GM12872 (cell line): ENCODE measurements around the gene TBC1D7.
A peak's percentile ranks its signal among the peaks of the same experiment; 100 is the strongest.

Experiments used
- CTCF ChIP-seq: IDR thresholded peaks from 3 replicates; pipeline ENCODE4 v1.5.1; 2011; ENCODE audit warnings: low read depth, mild to moderate bottlenecking, low read length, moderate library complexity; ENCODE audit not compliant: insufficient read depth

TBC1D7 gene

GRCh38 chr6:13331516-13332348 is 3.4 kb upstream of the TBC1D7 start:
- TF ChIP-seq CTCF, result peak; percentile 55

DNA sequence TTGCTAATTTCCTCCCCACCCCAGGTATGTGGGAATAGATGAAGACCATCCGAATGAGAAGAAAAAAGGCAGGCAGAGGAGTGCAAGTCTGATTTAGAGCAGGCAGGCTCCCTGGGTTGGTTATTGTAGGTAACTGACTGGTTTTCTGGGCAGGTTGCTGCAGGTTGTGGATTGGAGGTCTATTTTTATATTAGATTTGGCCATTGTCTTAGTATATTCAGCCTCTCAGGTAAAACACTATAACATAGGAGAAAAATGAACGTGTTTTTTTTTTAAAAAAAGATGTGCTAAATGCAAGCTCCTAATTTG is 492 bp upstream of the TBC1D7 start:
- TF ChIP-seq CTCF, result no peak

DNA sequence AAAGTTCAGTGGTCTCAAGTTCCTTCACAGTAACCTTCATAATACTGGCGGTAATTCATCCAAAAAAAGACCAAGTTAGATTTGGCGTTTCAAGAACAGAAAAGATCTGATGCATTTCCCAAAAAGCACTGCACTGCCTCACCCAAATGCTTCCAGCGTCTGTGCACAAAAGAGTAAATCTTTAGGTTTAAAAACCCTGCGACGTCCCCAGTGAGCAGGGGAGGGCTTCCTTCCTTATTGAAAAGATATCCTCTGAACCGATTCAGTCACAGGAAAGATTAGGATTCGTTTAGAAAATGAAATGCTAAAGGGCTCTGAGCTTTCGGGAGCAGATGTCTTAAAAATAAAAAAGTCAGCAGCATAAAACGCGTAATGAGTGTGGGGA is 654 bp downstream of the TBC1D7 start:
- no peak for TF ChIP-seq CTCF

DNA sequence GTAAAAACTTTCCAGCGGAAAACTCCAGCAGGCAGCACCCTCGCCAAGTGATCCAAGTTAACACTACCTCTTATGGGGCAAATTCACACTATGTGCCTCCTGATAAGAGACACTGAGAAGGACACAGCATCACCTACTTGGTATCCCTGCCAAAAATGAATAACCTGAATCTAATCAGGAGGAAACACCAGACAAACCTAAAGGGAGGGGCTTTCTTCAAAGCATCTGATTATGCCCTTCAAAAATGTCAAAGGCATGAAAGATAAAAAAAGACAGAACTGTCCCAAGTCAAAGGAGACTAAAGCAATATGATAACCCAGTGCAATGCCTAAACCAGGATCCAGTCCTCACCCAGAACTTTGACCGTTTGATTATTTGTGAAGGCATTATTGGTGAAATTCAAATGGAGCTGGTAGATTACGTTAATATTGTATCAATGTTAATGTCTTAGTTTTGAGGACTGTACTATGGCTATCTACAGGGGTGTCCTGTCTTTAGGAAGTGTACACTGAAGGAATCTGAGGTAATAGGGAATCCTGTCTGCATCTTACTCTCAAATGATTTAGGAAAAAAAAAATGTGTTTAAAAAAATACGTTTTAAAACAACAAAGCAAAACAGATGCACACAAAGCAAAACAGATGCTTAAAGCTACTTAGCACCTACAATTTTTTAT is 8.3 kb downstream of the TBC1D7 start:
- no peak for TF ChIP-seq CTCF

DNA sequence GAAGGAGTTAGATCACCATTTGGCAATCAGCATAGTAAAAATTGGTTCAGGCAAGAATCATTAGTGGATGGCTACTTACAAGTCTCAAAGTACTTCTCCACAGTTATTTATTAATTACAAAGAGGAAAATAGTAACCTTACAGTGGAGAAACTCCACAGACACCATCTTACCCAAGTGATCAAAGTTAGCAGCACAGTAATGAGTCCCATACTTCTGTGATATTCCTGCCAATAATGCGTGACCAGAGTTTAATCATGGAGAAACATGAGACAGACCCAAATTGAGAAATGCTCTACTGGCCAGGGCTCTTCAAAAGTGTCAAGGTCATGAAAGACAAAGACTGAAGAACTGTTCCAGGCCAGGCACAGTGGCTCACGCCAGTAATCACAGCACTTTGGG is 9.5 kb downstream of the TBC1D7 start:
- no peak for TF ChIP-seq CTCF

GRCh38 chr6:13315896-13316295 is 12.4 kb downstream of the TBC1D7 start:
- TF ChIP-seq CTCF, result no peak

DNA sequence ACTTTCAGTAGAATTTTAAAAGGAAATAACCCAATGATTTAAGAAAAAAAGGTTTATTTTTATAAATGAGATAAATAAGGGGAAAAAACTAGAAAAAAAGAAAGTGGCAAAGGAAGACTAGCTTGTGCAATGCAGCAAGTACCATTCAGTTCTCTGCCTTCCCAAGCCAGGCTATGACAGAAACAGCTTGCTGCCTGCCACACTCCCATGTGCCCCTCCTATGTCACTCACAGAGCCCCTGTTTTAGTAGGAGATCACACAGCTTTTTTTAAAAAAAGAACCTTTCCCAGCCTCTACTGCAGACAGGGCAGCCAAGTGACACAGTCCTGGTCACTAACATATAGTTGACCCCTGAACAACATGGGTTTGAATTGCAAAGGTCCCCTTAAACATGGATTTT is 13.5 kb downstream of the TBC1D7 start:
- TF ChIP-seq CTCF, result no peak
